A549 (cell line): Measurements from ENCODE around the gene PRG3. TPM values are rescaled to one million over a fixed set of nuclear protein-coding genes. Genes with fewer than 3 reads are reported as not detected.

ENCODE experiments used
- ATAC-seq, 2 experiments: fragments of 200-7000 bp in 1 of 2; fragments of >200 bp in 1 of 2; cut with Nextera tagmentation in 1 of 2; cut with Tn5 transposase in 1 of 2; 3 replicates each; pipeline versions ENCODE4 v1.8.0 to v1.9.1; 2018 to 2020; ENCODE audit warnings: mild to moderate bottlenecking in 1 of 2, moderate library complexity in 1 of 2
- CTCF ChIA-PET: fragments of 300-600 bp; sonication (Branson Sonifier 250); formaldehyde crosslinking; extraction: SDS; loops from one replicate; lab custom pipeline; 2021; ENCODE audit warnings: antibody characterized with exemption, inconsistent platforms; lab: Yijun Ruan, JAX
- POLR2A ChIA-PET: fragments of 350-600 bp; formaldehyde crosslinking; extraction: SDS; loops from one replicate; lab custom pipeline; 2021; ENCODE audit warnings: antibody characterized with exemption, inconsistent platforms; lab: Yijun Ruan, JAX
- DNase-seq, 2 experiments: peaks; one replicate each; pipeline versions ENCODE4 v3.0.0 to v3.0.0-alpha.2; 2011 to 2016; ENCODE audit warnings: low read depth in 1 of 2, low spot score in 1 of 2
- FAIRE-seq: peaks from 2 replicates; lab custom pipeline; 2011; peaks lifted over from hg19 to GRCh38; lab: Jason Lieb, UNC
- H3K27ac ChIP-seq, 2 experiments: fragments of >200 bp; sonication (Bioruptor Twin); formaldehyde crosslinking; 3 replicates each; pipeline ENCODE4 v1.5.1; 2016 to 2017
- H3K4me1 ChIP-seq: fragments of >200 bp; sonication (Bioruptor Twin); formaldehyde crosslinking; 3 replicates; pipeline ENCODE4 v1.6.1; 2016
- H3K4me2 ChIP-seq: fragments of >200 bp; sonication (Bioruptor Twin); formaldehyde crosslinking; 3 replicates; pipeline ENCODE4 v1.6.1; 2016
- H3K4me3 ChIP-seq: fragments of >200 bp; sonication (Bioruptor Twin); formaldehyde crosslinking; 3 replicates; pipeline ENCODE4 v1.5.1; 2016
- H3K9me3 ChIP-seq: fragments of >200 bp; sonication (Bioruptor Twin); formaldehyde crosslinking; 3 replicates; pipeline ENCODE4 v1.6.1; 2016
- ATOH8 ChIP-seq: fragments of 250-450 bp; sonication (Bioruptor Pico); IDR thresholded peaks from 2 replicates; pipeline ENCODE4 v1.5.0; 2020; ENCODE audit warnings: low read depth, mild to moderate bottlenecking, moderate library complexity
- CHD2 ChIP-seq: fragments of 150-350 bp; IDR thresholded peaks from 2 replicates; pipeline ENCODE4 v1.6.1; 2014; ENCODE audit warnings: low read length; ENCODE audit not compliant: partially characterized antibody
- CHD4 ChIP-seq: fragments of 200-600 bp; sonication (generic); IDR thresholded peaks from 2 replicates; pipeline ENCODE4 v1.6.1; 2016; ENCODE audit warnings: antibody characterized with exemption, mild to moderate bottlenecking, borderline replicate concordance
- CTCF ChIP-seq: fragments of >200 bp; sonication (Bioruptor Twin); formaldehyde crosslinking; IDR thresholded peaks from 3 replicates; pipeline ENCODE4 v1.5.1; 2016
- EHMT2 ChIP-seq: fragments of 200-600 bp; sonication (generic); IDR thresholded peaks from 2 replicates; pipeline ENCODE4 v1.6.1; 2016; ENCODE audit warnings: antibody characterized with exemption, low read depth, mild to moderate bottlenecking, moderate library complexity
- ELK1 ChIP-seq: fragments of 150-350 bp; IDR thresholded peaks from 2 replicates; pipeline ENCODE4 v1.6.1; 2014; ENCODE audit warnings: low read depth, mild to moderate bottlenecking, low read length
- HES2 ChIP-seq: fragments of >200 bp; sonication (Bioruptor Twin); formaldehyde crosslinking; IDR thresholded peaks from 2 replicates; pipeline ENCODE4 v1.6.1; 2016
- HOXB13 ChIP-seq: fragments of 250-450 bp; sonication (Bioruptor Pico); IDR thresholded peaks from 2 replicates; pipeline ENCODE4 v1.5.0; 2020; ENCODE audit warnings: low read depth, mild to moderate bottlenecking, moderate library complexity
- JUN ChIP-seq, 2 experiments: fragments of >200 bp; sonication (Bioruptor Twin); formaldehyde crosslinking; IDR thresholded peaks; 2 replicates in 1 of 2; 3 replicates in 1 of 2; pipeline ENCODE4 v1.6.1; 2016 to 2017
- JUNB ChIP-seq: fragments of >200 bp; sonication (Bioruptor Twin); formaldehyde crosslinking; IDR thresholded peaks from 2 replicates; pipeline ENCODE4 v1.6.1; 2016
- MAZ ChIP-seq: fragments of 150-350 bp; IDR thresholded peaks from 2 replicates; pipeline ENCODE4 v1.6.1; 2014; ENCODE audit warnings: antibody characterized with exemption, low read depth, low read length, borderline replicate concordance
- POLR2A ChIP-seq: IDR thresholded peaks from 2 replicates; pipeline ENCODE4 v1.6.1; 2012; ENCODE audit warnings: mild to moderate bottlenecking, low read length
- RAD21 ChIP-seq, 2 experiments: fragments of >200 bp in 1 of 2; sonication (Bioruptor Twin) in 1 of 2; formaldehyde crosslinking in 1 of 2; IDR thresholded peaks in 1 of 2; conservative IDR thresholded peaks in 1 of 2; 2 replicates in 1 of 2; 3 replicates in 1 of 2; pipeline ENCODE4 v1.6.1; 2012 to 2018; ENCODE audit warnings: inconsistent platforms in 1 of 2
- RNF2 ChIP-seq: fragments of 200-600 bp; sonication (generic); IDR thresholded peaks from 2 replicates; pipeline ENCODE4 v1.6.1; 2016; ENCODE audit warnings: low read depth, mild to moderate bottlenecking, antibody characterized with exemption, moderate library complexity, borderline replicate concordance
- TFCP2L1 ChIP-seq: fragments of 250-450 bp; sonication (Bioruptor Pico); IDR thresholded peaks from 2 replicates; pipeline ENCODE4 v1.5.0; 2021; ENCODE audit warnings: mild to moderate bottlenecking
- TP53 ChIP-seq: fragments of 250-450 bp; sonication (Bioruptor Pico); IDR thresholded peaks from 2 replicates; pipeline ENCODE4 v1.5.0; 2021; ENCODE audit warnings: mild to moderate bottlenecking, moderate library complexity
- USF2 ChIP-seq: fragments of 450-650 bp; IDR thresholded peaks from 2 replicates; pipeline ENCODE4 v1.6.1; 2014; ENCODE audit warnings: antibody characterized with exemption
- ZNF302 ChIP-seq: fragments of 250-450 bp; sonication (Bioruptor Pico); IDR thresholded peaks from 2 replicates; pipeline ENCODE4 v1.9.0; 2021; ENCODE audit warnings: inconsistent platforms, mild to moderate bottlenecking, moderate library complexity
- ZSCAN20 ChIP-seq: fragments of 250-450 bp; sonication (Bioruptor Pico); IDR thresholded peaks from 2 replicates; pipeline ENCODE4 v1.8.0; 2022; ENCODE audit warnings: mild to moderate bottlenecking, moderate library complexity
- WGBS: methylation state at CpG from one replicate; pipeline ENCODE4 v1.1.6; 2017; ENCODE audit errors: missing lambda C conversion rate; 5-methylcytosine and 5-hydroxymethylcytosine counted together
- polyA plus RNA-seq, 4 experiments: library from polyadenylated mRNA; depleted of rRNA in 3 of 4; stranded (reverse); fragments of >200 nt; fragmentation: RNase III in 1 of 4; extraction: RNeasy Plus Mini Kit Qiagen cat#74134 plus additional on column Dnase treatment in 1 of 4; gene quantifications; 2 replicates in 3 of 4; 3 replicates in 1 of 4; pipeline ENCODE4 v1.2.3, GENCODE V29; 2011 to 2017

The PRG3 gene
- polyA plus RNA-seq, 2 of the 4 experiments (the other 2 are of a cell fraction): not detected

- ATAC-seq: no peak
- no peak overlapping the region for H3K27ac ChIP-seq
- CTCF ChIA-PET: interaction anchor here (1.7 kb wide), 1 partner anchor 60 kb away, joined by 11 read pairs; no protein-coding TSS in a partner anchor
- H3K9me3 ChIP-seq: no peaks in the 10 kb centered on the region
- no peak for FAIRE-seq
- no peak overlapping the region for H3K4me3 ChIP-seq
- 35% methylated on average over 4 of the region's 4 CpGs for WGBS
- TF ChIP-seq JUN (IDR thresholded peaks at IDR 0.05): no peak
- no peak for TF ChIP-seq CTCF
- TF ChIP-seq POLR2A: no peak
- no peak for TF ChIP-seq TFCP2L1 (CRISPR knock-in tag)
- TF ChIP-seq ATOH8 (CRISPR knock-in tag): no peak
- DNase-seq: no peak
- POLR2A ChIA-PET: no interaction called here
- H3K4me1 ChIP-seq: peaks cover 12% of the 10 kb centered on the region
- H3K4me2 ChIP-seq: no peak overlapping the region
Measured at GRCh38 chr11:57397394-57397990, 16.5 kb upstream of the PRG3 start.

- H3K4me1 ChIP-seq: peaks cover 5% of the 10 kb centered on the region; the same call in 2 of the 3 replicates
- ChIA-PET POLR2A (no interaction called here), CTCF (interaction anchor here (1.0 to 1.7 kb wide), 2 partner anchors 61 to 130 kb away, joined by 3 to 11 read pairs; no protein-coding TSS in a partner anchor)
- 33% methylated on average over 2 of the region's 2 CpGs for WGBS
- no peaks in the 10 kb centered on the region for H3K9me3 ChIP-seq
- no peak for FAIRE-seq
- no peak for ATAC-seq
- no peak overlapping the region for H3K27ac ChIP-seq
- no peak overlapping the region for H3K4me3 ChIP-seq
- DNase-seq: no peak
- TF ChIP-seq RAD21 (conservative IDR thresholded peaks at IDR 0.05 in 1 of 2, IDR thresholded peaks at IDR 0.05 in 1 of 2): no peak
- TF ChIP-seq MAZ: no peak
- no peak for TF ChIP-seq HOXB13
- no peak for TF ChIP-seq TP53 (CRISPR knock-in tag)
- TF ChIP-seq HES2: no peak
- TF ChIP-seq CHD4: no peak
- no peak for TF ChIP-seq ZNF302 (CRISPR knock-in tag)
- no peak for TF ChIP-seq JUN (IDR thresholded peaks at IDR 0.05)
- TF ChIP-seq EHMT2: no peak
- no peak for TF ChIP-seq RNF2
- TF ChIP-seq USF2: no peak
- no peak for TF ChIP-seq JUNB
- no peak for TF ChIP-seq ZSCAN20 (CRISPR knock-in tag)
- no peak for TF ChIP-seq CHD2
- no peak for TF ChIP-seq ELK1
- no peak overlapping the region for H3K4me2 ChIP-seq
Measured at GRCh38 chr11:57396744-57397143, 15.8 kb upstream of the PRG3 start.
